H1 (cell line): ENCODE data around the gene ZNF597. TPM values are rescaled to one million over a fixed set of nuclear protein-coding genes. Genes with fewer than 3 reads are reported as not detected.

Experiments
- TAF1 ChIP-seq: IDR thresholded peaks from 2 replicates; pipeline ENCODE4 v1.6.1; 2011; ENCODE audit warnings: mild to moderate bottlenecking, low read depth, low read length
- polyA plus RNA-seq, 7 experiments: library from polyadenylated mRNA; depleted of rRNA in 3 of 7; stranded (reverse) in 5 of 7; unstranded in 2 of 7; fragments of >200 nt in 5 of 7; fragments of 200-250 nt in 2 of 7; gene quantifications; 1 replicate in 5 of 7; 2 replicates in 1 of 7; 4 replicates in 1 of 7; pipeline versions ENCODE4 v1.2.1 to v1.2.3, GENCODE V29; 2011 to 2013; ENCODE audit warnings: missing spikeins in 2 of 7, mixed read lengths in 2 of 7
- total RNA-seq: library from RNA; stranded (reverse); fragmentation: NEBNext Ultra II Directional; extraction: Animal tissue kit (Norgen Biotek cat#: 25700); gene quantifications from 2 replicates; pipeline ENCODE4 v1.2.1, GENCODE V29; 2021
- TF ChIP-seq, protein P1 (sequence below), 3 experiments: IDR thresholded peaks; 1 replicate in 2 of 3; 2 replicates in 1 of 3; pipeline versions ENCODE4 v1.5.1 to v1.6.1; 2011; ENCODE audit warnings: low read length in 3 of 3, mild to moderate bottlenecking in 3 of 3, inconsistent platforms in 2 of 3, low read depth in 1 of 3, moderate library complexity in 1 of 3; ENCODE audit not compliant: insufficient read depth in 1 of 3; ENCODE audit errors: control extremely low read depth in 1 of 3
- TF ChIP-seq, protein P2 (sequence below): IDR thresholded peaks from 2 replicates; pipeline ENCODE4 v1.6.1; 2012; ENCODE audit warnings: low read length, inconsistent platforms

The ZNF597 gene
- total and polyA plus RNA-seq, 2 of the 8 experiments (the other 6 are each of a cell fraction or from before 2014, with no cell fraction given): 0.68 to 2.6 TPM

DNA sequence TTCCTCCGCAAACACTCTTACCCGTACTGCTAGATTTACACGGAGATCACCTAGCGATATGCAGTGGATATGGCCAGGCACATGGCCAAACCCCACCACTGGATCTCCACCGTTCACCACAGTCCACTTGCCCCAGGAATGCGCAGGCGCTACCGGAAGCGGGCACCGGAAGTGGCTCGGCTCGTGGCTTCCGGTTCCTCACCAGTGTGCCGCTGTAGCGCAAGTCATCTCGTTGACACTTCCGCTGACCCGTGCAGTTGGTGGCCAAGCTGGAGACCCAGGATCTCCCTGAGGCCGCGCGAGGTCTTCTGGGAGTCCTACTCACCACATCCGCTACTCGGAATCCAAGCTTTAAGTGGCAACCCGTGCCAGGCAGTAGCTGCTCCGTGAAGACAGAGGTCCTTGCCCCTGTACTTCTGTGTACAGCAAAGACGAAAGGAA is 11.5 kb downstream of the ZNF597 start (continued):
- TF ChIP-seq, protein P1, sequence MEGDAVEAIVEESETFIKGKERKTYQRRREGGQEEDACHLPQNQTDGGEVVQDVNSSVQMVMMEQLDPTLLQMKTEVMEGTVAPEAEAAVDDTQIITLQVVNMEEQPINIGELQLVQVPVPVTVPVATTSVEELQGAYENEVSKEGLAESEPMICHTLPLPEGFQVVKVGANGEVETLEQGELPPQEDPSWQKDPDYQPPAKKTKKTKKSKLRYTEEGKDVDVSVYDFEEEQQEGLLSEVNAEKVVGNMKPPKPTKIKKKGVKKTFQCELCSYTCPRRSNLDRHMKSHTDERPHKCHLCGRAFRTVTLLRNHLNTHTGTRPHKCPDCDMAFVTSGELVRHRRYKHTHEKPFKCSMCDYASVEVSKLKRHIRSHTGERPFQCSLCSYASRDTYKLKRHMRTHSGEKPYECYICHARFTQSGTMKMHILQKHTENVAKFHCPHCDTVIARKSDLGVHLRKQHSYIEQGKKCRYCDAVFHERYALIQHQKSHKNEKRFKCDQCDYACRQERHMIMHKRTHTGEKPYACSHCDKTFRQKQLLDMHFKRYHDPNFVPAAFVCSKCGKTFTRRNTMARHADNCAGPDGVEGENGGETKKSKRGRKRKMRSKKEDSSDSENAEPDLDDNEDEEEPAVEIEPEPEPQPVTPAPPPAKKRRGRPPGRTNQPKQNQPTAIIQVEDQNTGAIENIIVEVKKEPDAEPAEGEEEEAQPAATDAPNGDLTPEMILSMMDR (IDR thresholded peaks at IDR 0.05; ENCODE audit: control extremely low read depth in 1 of 3, insufficient read depth in 1 of 3, low read depth in 1 of 3, low read length in 3 of 3): no peak
- TF ChIP-seq, protein P2, sequence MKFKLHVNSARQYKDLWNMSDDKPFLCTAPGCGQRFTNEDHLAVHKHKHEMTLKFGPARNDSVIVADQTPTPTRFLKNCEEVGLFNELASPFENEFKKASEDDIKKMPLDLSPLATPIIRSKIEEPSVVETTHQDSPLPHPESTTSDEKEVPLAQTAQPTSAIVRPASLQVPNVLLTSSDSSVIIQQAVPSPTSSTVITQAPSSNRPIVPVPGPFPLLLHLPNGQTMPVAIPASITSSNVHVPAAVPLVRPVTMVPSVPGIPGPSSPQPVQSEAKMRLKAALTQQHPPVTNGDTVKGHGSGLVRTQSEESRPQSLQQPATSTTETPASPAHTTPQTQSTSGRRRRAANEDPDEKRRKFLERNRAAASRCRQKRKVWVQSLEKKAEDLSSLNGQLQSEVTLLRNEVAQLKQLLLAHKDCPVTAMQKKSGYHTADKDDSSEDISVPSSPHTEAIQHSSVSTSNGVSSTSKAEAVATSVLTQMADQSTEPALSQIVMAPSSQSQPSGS: no peak
- no peak for TF ChIP-seq TAF1
